ENCODE measurements around the gene TMTC4.

DNA sequence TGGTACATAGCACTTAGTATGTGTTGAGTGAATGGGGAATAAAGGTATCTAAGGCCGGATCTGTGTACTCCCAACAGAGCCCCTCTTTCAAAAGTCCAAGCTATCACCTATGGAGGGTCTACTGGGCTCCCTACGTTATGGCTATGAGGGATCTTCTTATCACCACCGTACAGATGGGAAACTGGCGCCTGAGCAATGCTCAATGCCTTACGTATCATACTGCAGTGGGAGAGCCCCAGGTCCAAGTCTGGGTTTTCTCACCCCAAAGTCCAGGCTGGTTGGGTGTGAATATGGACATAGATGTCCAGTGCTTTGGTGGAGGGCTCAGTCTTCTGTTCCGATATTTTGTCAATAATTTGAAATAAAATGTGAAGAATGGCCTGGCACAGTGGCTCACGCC is 72.9 kb downstream of the TMTC4 start:
- no peak for TF ChIP-seq CTCF (IDR thresholded peaks at IDR 0.05; ENCODE audit: poor library complexity, severe bottlenecking)
- no peak for TF ChIP-seq EZH2 (IDR thresholded peaks at IDR 0.05; ENCODE audit: borderline replicate concordance, insufficient read depth, low read length, poor library complexity, severe bottlenecking)
- no peak for TF ChIP-seq EP300 (conservative IDR thresholded peaks at IDR 0.05; ENCODE audit: poor library complexity, severe bottlenecking)
- TF ChIP-seq RAD21 (conservative IDR thresholded peaks at IDR 0.05): no peak
